ENCODE data around the gene KIF5B.

Gene KIF5B

GRCh38 chr10:32041290-32042028 is 14.8 kb downstream of the KIF5B start:
- H3K9me3 ChIP-seq (ENCODE audit: control insufficient read depth, insufficient read depth, low read depth, low read length), result no peaks in the 10 kb centered on the region
- no peak overlapping the region for H3K9ac ChIP-seq (ENCODE audit: low read length)
- H3K36me3 ChIP-seq (ENCODE audit: control insufficient read depth, insufficient read depth, low read length), result peaks cover 85% of the 10 kb centered on the region

GRCh38 chr10:32039734-32040133 is 16.5 kb downstream of the KIF5B start:
- no peak overlapping the region for H3K9ac ChIP-seq (ENCODE audit: low read length)
- H3K27ac ChIP-seq (ENCODE audit: low read depth, low read length), result no peak overlapping the region
- H3K4me1 ChIP-seq (ENCODE audit: control insufficient read depth, insufficient read depth, low read length), result no peaks in the 10 kb centered on the region
- peaks cover 85% of the 10 kb centered on the region for H3K36me3 ChIP-seq (ENCODE audit: control insufficient read depth, insufficient read depth, low read length)
- H3K9me3 ChIP-seq (ENCODE audit: control insufficient read depth, insufficient read depth, low read depth, low read length), result no peaks in the 10 kb centered on the region
- no peak overlapping the region for H3K4me3 ChIP-seq (ENCODE audit: low read depth, low read length)
- H3K27me3 ChIP-seq (ENCODE audit: control insufficient read depth, insufficient read depth, low read length), result no peaks in the 10 kb centered on the region

More at GRCh38 chr10:32041290-32042028, 14.8 kb downstream of the KIF5B start:
- Histone ChIP-seq H3K27ac (ENCODE audit: low read depth, low read length) (no peak overlapping the region), H3K4me3 (ENCODE audit: low read depth, low read length) (no peak overlapping the region), H3K27me3 (ENCODE audit: control insufficient read depth, insufficient read depth, low read length) (no peaks in the 10 kb centered on the region), H3K4me1 (ENCODE audit: control insufficient read depth, insufficient read depth, low read length) (no peaks in the 10 kb centered on the region)

- Histone ChIP-seq H3K27me3 (ENCODE audit: control insufficient read depth, insufficient read depth, low read length) (no peaks in the 10 kb centered on the region), H3K4me1 (ENCODE audit: control insufficient read depth, insufficient read depth, low read length) (no peaks in the 10 kb centered on the region), H3K27ac (ENCODE audit: low read depth, low read length) (peak overlapping the region; percentile 5; the same call in 1 of the 2 replicates), H3K9ac (ENCODE audit: low read length) (no peak overlapping the region), H3K4me3 (ENCODE audit: low read depth, low read length) (no peak overlapping the region), H3K36me3 (ENCODE audit: control insufficient read depth, insufficient read depth, low read length) (peaks cover 85% of the 10 kb centered on the region), H3K9me3 (ENCODE audit: control insufficient read depth, insufficient read depth, low read depth, low read length) (no peaks in the 10 kb centered on the region)
Measured at GRCh38 chr10:32038777-32039176, 17.4 kb downstream of the KIF5B start.

- peaks cover 92% of the 10 kb centered on the region for H3K36me3 ChIP-seq (ENCODE audit: control insufficient read depth, insufficient read depth, low read length)
- no peaks in the 10 kb centered on the region for H3K27me3 ChIP-seq (ENCODE audit: control insufficient read depth, insufficient read depth, low read length)
Measured at GRCh38 chr10:32036922-32037321, 19.3 kb downstream of the KIF5B start.

DNA sequence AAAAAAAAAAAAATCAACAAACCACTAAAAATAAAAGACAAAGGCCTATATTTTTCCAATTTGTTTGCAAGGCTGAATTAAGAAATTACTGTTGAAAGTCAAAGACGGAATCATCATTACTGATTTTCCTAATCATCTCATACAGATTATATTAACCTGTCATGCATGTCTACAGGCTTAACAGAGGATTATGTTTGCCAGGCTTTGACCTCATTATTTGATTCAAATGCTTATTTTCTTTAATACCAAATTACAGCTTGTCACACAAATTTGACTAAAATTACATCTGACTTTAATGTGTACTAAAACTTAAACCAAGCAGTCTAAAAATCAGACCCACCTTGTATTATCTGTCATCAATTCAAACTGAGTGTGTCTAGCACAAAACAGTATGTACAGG is 21.2 kb downstream of the KIF5B start:
- H3K4me1 ChIP-seq (ENCODE audit: control insufficient read depth, insufficient read depth, low read length), result no peaks in the 10 kb centered on the region
- no peaks in the 10 kb centered on the region for H3K27me3 ChIP-seq (ENCODE audit: control insufficient read depth, insufficient read depth, low read length)
- no peak overlapping the region for H3K27ac ChIP-seq (ENCODE audit: low read depth, low read length)
- no peaks in the 10 kb centered on the region for H3K9me3 ChIP-seq (ENCODE audit: control insufficient read depth, insufficient read depth, low read depth, low read length)
- no peak overlapping the region for H3K4me3 ChIP-seq (ENCODE audit: low read depth, low read length)
- H3K36me3 ChIP-seq (ENCODE audit: control insufficient read depth, insufficient read depth, low read length), result peaks cover 96% of the 10 kb centered on the region
- no peak overlapping the region for H3K9ac ChIP-seq (ENCODE audit: low read length)

More at GRCh38 chr10:32036922-32037321, 19.3 kb downstream of the KIF5B start:
- Histone ChIP-seq H3K27ac (ENCODE audit: low read depth, low read length) (no peak overlapping the region), H3K9me3 (ENCODE audit: control insufficient read depth, insufficient read depth, low read depth, low read length) (no peaks in the 10 kb centered on the region), H3K4me3 (ENCODE audit: low read depth, low read length) (no peak overlapping the region), H3K9ac (ENCODE audit: low read length) (no peak overlapping the region), H3K4me1 (ENCODE audit: control insufficient read depth, insufficient read depth, low read length) (no peaks in the 10 kb centered on the region)

DNA sequence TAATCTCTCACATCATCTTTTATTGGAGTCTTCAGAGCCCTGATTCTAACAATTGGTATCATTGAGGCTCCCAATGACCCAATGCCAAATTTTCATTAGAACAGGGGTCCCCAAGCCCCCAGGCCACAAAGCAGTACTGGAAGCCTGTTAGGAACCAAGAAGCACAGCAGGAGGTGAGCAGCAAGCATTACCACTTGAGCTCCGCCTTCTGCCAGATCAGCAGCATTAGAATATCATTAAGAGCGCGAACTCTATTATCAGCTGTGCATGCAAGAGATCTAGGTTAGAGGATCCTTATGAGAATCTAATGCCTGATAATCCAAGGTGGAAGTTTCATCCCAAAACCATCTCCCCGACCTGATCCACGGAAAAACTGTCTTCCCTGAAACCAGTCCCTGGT is 23.1 kb downstream of the KIF5B start:
- Histone ChIP-seq H3K4me1 (ENCODE audit: control insufficient read depth, insufficient read depth, low read length) (no peaks in the 10 kb centered on the region), H3K36me3 (ENCODE audit: control insufficient read depth, insufficient read depth, low read length) (peaks cover 97% of the 10 kb centered on the region)

DNA sequence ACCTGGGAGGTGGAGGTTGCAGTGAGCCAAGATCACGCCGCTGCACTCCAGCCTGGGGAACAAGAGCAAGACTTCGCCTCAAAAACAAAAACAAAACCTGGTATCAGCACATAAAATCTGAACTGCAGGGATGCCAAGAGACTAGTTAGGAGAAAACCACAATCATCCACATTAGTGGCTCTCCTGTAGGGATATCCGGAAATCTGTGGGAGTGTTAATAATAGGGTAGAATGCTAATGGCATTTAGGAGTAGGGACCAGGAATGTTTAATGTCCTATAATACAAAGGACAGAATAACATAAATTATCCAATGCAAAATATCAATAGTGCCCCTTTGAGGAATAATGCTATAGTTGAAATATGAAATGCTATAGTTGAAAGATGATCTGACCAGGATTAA is 24.3 kb downstream of the KIF5B start:
- H3K4me3 ChIP-seq (ENCODE audit: low read depth, low read length), result no peak overlapping the region
- H3K9ac ChIP-seq (ENCODE audit: low read length), result no peak overlapping the region
- H3K9me3 ChIP-seq (ENCODE audit: control insufficient read depth, insufficient read depth, low read depth, low read length), result no peaks in the 10 kb centered on the region
- H3K36me3 ChIP-seq (ENCODE audit: control insufficient read depth, insufficient read depth, low read length), result peaks cover 99% of the 10 kb centered on the region
- no peaks in the 10 kb centered on the region for H3K4me1 ChIP-seq (ENCODE audit: control insufficient read depth, insufficient read depth, low read length)
- H3K27me3 ChIP-seq (ENCODE audit: control insufficient read depth, insufficient read depth, low read length), result no peaks in the 10 kb centered on the region
- no peak overlapping the region for H3K27ac ChIP-seq (ENCODE audit: low read depth, low read length)

More for the DNA sequence above, 23.1 kb downstream of the KIF5B start:
- no peaks in the 10 kb centered on the region for H3K9me3 ChIP-seq (ENCODE audit: control insufficient read depth, insufficient read depth, low read depth, low read length)
- no peaks in the 10 kb centered on the region for H3K27me3 ChIP-seq (ENCODE audit: control insufficient read depth, insufficient read depth, low read length)
- no peak overlapping the region for H3K4me3 ChIP-seq (ENCODE audit: low read depth, low read length)
- no peak overlapping the region for H3K27ac ChIP-seq (ENCODE audit: low read depth, low read length)
- H3K9ac ChIP-seq (ENCODE audit: low read length), result no peak overlapping the region

GRCh38 chr10:32031424-32031823 is 24.8 kb downstream of the KIF5B start:
- no peaks in the 10 kb centered on the region for H3K4me1 ChIP-seq (ENCODE audit: control insufficient read depth, insufficient read depth, low read length)
- H3K27ac ChIP-seq (ENCODE audit: low read depth, low read length), result no peak overlapping the region
- no peaks in the 10 kb centered on the region for H3K9me3 ChIP-seq (ENCODE audit: control insufficient read depth, insufficient read depth, low read depth, low read length)
- H3K4me3 ChIP-seq (ENCODE audit: low read depth, low read length), result no peak overlapping the region
- H3K27me3 ChIP-seq (ENCODE audit: control insufficient read depth, insufficient read depth, low read length), result no peaks in the 10 kb centered on the region
- H3K9ac ChIP-seq (ENCODE audit: low read length), result no peak overlapping the region
- H3K36me3 ChIP-seq (ENCODE audit: control insufficient read depth, insufficient read depth, low read length), result peaks cover 98% of the 10 kb centered on the region

DNA sequence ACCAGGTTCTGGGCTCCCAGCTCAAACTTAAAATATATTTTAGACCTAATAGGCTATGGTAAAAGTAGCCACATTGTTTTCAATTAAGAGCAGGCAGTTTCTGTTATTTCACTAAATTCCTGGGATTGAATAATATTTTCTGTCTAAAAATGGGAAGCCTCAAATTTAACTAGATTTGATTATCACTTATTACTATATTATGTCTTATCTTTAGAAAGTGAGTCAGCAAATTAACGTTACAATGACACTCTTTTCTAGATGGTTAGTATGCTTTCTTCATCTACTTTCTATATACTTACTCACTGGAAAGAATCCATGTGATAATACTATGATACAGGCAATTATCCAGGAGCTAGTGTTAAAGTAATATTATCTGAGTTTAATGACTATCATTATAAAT is 27.5 kb downstream of the KIF5B start:
- H3K9me3 ChIP-seq (ENCODE audit: control insufficient read depth, insufficient read depth, low read depth, low read length), result no peaks in the 10 kb centered on the region
- no peaks in the 10 kb centered on the region for H3K27me3 ChIP-seq (ENCODE audit: control insufficient read depth, insufficient read depth, low read length)
- peaks cover 90% of the 10 kb centered on the region for H3K36me3 ChIP-seq (ENCODE audit: control insufficient read depth, insufficient read depth, low read length)
- H3K27ac ChIP-seq (ENCODE audit: low read depth, low read length), result no peak overlapping the region
- H3K4me1 ChIP-seq (ENCODE audit: control insufficient read depth, insufficient read depth, low read length), result no peaks in the 10 kb centered on the region
- no peak overlapping the region for H3K9ac ChIP-seq (ENCODE audit: low read length)
- no peak overlapping the region for H3K4me3 ChIP-seq (ENCODE audit: low read depth, low read length)

DNA sequence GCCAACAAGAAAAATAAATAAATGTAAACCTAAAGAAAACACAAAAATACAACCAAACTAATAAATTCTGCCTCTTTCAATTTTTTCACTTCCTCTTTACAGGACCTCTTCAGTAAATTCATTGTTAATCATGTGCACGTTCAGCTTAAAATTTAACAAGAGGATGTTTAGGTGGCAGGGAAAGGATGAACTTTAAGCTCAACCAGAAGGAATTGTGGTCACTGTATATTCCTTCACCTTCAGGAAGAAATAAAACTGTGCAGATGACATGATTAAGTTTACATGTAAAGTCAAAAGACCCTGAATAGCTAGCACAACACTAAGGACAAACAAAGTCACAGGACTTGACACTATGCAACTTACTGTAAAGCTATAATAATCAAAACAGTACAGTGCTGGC is 33.0 kb downstream of the KIF5B start:
- H3K27me3 ChIP-seq (ENCODE audit: control insufficient read depth, insufficient read depth, low read length), result no peaks in the 10 kb centered on the region
- no peaks in the 10 kb centered on the region for H3K4me1 ChIP-seq (ENCODE audit: control insufficient read depth, insufficient read depth, low read length)
- H3K36me3 ChIP-seq (ENCODE audit: control insufficient read depth, insufficient read depth, low read length), result peaks cover 91% of the 10 kb centered on the region
- no peak overlapping the region for H3K27ac ChIP-seq (ENCODE audit: low read depth, low read length)
- no peak overlapping the region for H3K9ac ChIP-seq (ENCODE audit: low read length)
- no peak overlapping the region for H3K4me3 ChIP-seq (ENCODE audit: low read depth, low read length)
- no peaks in the 10 kb centered on the region for H3K9me3 ChIP-seq (ENCODE audit: control insufficient read depth, insufficient read depth, low read depth, low read length)

DNA sequence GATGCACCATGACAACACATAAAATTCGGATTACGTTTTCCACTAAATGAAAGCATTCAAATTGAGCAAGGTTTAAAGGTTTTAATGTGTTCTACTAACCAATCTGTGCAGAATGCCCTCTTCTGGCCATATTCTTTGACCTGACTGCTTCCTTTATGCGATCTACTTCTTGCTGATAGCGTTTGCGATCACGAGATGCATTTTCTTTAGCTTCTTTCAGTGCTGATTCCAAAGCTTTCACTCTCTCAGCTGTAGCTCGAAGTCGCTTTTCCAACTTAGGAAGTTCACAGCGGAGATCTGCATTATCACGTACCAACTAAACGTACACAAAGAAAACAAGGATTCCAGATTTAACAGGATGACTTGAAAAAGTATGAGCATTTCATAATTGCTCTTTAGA is 39.2 kb downstream of the KIF5B start:
- Histone ChIP-seq H3K36me3 (ENCODE audit: control insufficient read depth, insufficient read depth, low read length) (peaks cover 98% of the 10 kb centered on the region), H3K4me1 (ENCODE audit: control insufficient read depth, insufficient read depth, low read length) (no peaks in the 10 kb centered on the region), H3K27ac (ENCODE audit: low read depth, low read length) (no peak overlapping the region), H3K9ac (ENCODE audit: low read length) (no peak overlapping the region), H3K4me3 (ENCODE audit: low read depth, low read length) (no peak overlapping the region), H3K9me3 (ENCODE audit: control insufficient read depth, insufficient read depth, low read depth, low read length) (no peaks in the 10 kb centered on the region), H3K27me3 (ENCODE audit: control insufficient read depth, insufficient read depth, low read length) (no peaks in the 10 kb centered on the region)
